ENCODE measurements around the gene ANGPTL8. TPM values are rescaled to one million over a fixed set of nuclear protein-coding genes. Genes with fewer than 3 reads are reported as not detected.

Gene ANGPTL8
- total and polyA plus RNA-seq, 10 of the 15 experiments (the other 5 are each of a cell fraction or from before 2014, with no cell fraction given): not detected

DNA sequence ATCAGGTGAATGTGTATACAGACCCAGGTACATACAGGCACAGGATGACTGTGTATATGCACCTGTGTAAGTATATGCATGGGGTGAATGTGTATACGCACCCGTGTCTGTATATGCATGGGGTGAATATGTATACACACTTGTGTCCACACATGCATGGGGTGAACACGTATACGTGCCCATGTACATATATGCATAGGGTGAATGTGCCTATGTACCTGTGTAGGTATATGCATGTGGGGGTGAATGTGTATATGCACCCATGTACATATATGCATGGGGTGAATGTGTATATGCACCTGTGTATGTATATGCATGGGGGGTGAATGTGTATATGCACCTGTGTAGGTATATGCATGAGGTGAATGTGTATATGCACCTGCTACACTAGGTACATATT lies 6.9 kb upstream of the ANGPTL8 start:
- H3K4me2 ChIP-seq (ENCODE audit: control insufficient read depth, insufficient read depth): no peak overlapping the region
- H3K9ac ChIP-seq (ENCODE audit: control insufficient read depth, insufficient read depth, low read length): no peak overlapping the region
- TF ChIP-seq HDAC2 (IDR thresholded peaks at IDR 0.05): no peak
- TF ChIP-seq, protein P1, sequence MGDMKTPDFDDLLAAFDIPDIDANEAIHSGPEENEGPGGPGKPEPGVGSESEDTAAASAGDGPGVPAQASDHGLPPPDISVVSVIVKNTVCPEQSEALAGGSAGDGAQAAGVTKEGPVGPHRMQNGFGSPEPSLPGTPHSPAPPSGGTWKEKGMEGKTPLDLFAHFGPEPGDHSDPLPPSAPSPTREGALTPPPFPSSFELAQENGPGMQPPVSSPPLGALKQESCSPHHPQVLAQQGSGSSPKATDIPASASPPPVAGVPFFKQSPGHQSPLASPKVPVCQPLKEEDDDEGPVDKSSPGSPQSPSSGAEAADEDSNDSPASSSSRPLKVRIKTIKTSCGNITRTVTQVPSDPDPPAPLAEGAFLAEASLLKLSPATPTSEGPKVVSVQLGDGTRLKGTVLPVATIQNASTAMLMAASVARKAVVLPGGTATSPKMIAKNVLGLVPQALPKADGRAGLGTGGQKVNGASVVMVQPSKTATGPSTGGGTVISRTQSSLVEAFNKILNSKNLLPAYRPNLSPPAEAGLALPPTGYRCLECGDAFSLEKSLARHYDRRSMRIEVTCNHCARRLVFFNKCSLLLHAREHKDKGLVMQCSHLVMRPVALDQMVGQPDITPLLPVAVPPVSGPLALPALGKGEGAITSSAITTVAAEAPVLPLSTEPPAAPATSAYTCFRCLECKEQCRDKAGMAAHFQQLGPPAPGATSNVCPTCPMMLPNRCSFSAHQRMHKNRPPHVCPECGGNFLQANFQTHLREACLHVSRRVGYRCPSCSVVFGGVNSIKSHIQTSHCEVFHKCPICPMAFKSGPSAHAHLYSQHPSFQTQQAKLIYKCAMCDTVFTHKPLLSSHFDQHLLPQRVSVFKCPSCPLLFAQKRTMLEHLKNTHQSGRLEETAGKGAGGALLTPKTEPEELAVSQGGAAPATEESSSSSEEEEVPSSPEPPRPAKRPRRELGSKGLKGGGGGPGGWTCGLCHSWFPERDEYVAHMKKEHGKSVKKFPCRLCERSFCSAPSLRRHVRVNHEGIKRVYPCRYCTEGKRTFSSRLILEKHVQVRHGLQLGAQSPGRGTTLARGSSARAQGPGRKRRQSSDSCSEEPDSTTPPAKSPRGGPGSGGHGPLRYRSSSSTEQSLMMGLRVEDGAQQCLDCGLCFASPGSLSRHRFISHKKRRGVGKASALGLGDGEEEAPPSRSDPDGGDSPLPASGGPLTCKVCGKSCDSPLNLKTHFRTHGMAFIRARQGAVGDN (IDR thresholded peaks at IDR 0.05): no peak
- no peak for TF ChIP-seq BHLHE40 (IDR thresholded peaks at IDR 0.05; ENCODE audit: borderline replicate concordance in 1 of 2, low read depth in 2 of 2, low read length in 1 of 2)
- TF ChIP-seq CHD4 (IDR thresholded peaks at IDR 0.05): no peak
- no peak for TF ChIP-seq CBFB (IDR thresholded peaks at IDR 0.05; ENCODE audit: low read depth)
- TF ChIP-seq, protein P2, sequence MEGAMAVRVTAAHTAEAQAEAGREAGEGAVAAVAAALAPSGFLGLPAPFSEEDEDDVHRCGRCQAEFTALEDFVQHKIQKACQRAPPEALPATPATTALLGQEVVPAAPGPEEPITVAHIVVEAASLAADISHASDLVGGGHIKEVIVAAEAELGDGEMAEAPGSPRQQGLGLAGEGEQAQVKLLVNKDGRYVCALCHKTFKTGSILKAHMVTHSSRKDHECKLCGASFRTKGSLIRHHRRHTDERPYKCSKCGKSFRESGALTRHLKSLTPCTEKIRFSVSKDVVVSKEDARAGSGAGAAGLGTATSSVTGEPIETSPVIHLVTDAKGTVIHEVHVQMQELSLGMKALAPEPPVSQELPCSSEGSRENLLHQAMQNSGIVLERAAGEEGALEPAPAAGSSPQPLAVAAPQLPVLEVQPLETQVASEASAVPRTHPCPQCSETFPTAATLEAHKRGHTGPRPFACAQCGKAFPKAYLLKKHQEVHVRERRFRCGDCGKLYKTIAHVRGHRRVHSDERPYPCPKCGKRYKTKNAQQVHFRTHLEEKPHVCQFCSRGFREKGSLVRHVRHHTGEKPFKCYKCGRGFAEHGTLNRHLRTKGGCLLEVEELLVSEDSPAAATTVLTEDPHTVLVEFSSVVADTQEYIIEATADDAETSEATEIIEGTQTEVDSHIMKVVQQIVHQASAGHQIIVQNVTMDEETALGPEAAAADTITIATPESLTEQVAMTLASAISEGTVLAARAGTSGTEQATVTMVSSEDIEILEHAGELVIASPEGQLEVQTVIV (IDR thresholded peaks at IDR 0.05; ENCODE audit: borderline replicate concordance, partially characterized antibody): no peak
- no peak for TF ChIP-seq HDGF (IDR thresholded peaks at IDR 0.05)
- TF ChIP-seq, protein P3, sequence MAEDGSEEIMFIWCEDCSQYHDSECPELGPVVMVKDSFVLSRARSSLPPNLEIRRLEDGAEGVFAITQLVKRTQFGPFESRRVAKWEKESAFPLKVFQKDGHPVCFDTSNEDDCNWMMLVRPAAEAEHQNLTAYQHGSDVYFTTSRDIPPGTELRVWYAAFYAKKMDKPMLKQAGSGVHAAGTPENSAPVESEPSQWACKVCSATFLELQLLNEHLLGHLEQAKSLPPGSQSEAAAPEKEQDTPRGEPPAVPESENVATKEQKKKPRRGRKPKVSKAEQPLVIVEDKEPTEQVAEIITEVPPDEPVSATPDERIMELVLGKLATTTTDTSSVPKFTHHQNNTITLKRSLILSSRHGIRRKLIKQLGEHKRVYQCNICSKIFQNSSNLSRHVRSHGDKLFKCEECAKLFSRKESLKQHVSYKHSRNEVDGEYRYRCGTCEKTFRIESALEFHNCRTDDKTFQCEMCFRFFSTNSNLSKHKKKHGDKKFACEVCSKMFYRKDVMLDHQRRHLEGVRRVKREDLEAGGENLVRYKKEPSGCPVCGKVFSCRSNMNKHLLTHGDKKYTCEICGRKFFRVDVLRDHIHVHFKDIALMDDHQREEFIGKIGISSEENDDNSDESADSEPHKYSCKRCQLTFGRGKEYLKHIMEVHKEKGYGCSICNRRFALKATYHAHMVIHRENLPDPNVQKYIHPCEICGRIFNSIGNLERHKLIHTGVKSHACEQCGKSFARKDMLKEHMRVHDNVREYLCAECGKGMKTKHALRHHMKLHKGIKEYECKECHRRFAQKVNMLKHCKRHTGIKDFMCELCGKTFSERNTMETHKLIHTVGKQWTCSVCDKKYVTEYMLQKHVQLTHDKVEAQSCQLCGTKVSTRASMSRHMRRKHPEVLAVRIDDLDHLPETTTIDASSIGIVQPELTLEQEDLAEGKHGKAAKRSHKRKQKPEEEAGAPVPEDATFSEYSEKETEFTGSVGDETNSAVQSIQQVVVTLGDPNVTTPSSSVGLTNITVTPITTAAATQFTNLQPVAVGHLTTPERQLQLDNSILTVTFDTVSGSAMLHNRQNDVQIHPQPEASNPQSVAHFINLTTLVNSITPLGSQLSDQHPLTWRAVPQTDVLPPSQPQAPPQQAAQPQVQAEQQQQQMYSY (CRISPR knock-in tag; IDR thresholded peaks at IDR 0.05): no peak
- TF ChIP-seq, protein P4, sequence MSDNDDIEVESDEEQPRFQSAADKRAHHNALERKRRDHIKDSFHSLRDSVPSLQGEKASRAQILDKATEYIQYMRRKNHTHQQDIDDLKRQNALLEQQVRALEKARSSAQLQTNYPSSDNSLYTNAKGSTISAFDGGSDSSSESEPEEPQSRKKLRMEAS (IDR thresholded peaks at IDR 0.05; ENCODE audit: low read depth, low read length): no peak
- TF ChIP-seq LARP7 (IDR thresholded peaks at IDR 0.05): no peak
- TF ChIP-seq, protein P5, sequence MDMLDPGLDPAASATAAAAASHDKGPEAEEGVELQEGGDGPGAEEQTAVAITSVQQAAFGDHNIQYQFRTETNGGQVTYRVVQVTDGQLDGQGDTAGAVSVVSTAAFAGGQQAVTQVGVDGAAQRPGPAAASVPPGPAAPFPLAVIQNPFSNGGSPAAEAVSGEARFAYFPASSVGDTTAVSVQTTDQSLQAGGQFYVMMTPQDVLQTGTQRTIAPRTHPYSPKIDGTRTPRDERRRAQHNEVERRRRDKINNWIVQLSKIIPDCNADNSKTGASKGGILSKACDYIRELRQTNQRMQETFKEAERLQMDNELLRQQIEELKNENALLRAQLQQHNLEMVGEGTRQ (IDR thresholded peaks at IDR 0.05; ENCODE audit: borderline replicate concordance, low read depth, low read length): no peak
- TF ChIP-seq CREB1 (IDR thresholded peaks at IDR 0.05; ENCODE audit: low read depth): no peak
- no peak overlapping the region for H3K27ac ChIP-seq (ENCODE audit: control insufficient read depth, insufficient read depth)
- H4K20me1 ChIP-seq (ENCODE audit: control insufficient read depth, insufficient read depth): no peaks in the 10 kb centered on the region; the same call in 1 of the 2 replicates
- no peak for ATAC-seq
- RAD21 ChIA-PET (ENCODE audit: unreplicated experiment): no interaction called here
- SMC1A ChIA-PET (ENCODE audit: uncharacterized antibody, unreplicated experiment): no interaction called here
- intact Hi-C loops (cut with micrococcal nuclease; ENCODE audit: unreplicated experiment): no loop called here
- DNase-seq (ENCODE audit: low read depth, low spot score): no peak
- H3K79me2 ChIP-seq (ENCODE audit: control insufficient read depth, insufficient read depth, low read length): no peaks in the 10 kb centered on the region
- no peak overlapping the region for H3K4me3 ChIP-seq
- H2AFZ ChIP-seq (ENCODE audit: control insufficient read depth, low read depth, low read length): no peak overlapping the region
- no TSS peak for BruUV-seq (replicated peaks)
- FAIRE-seq: no peak
- no peaks in the 10 kb centered on the region for H3K27me3 ChIP-seq (replicated peaks in 1 of 2; ENCODE audit: control insufficient read depth in 2 of 2, insufficient read depth in 2 of 2, low read length in 1 of 2)
- WGBS (ENCODE audit: insufficient coverage, insufficient replicate concordance, low lambda C conversion rate, missing lambda C conversion rate): 94% methylated on average over 4 of the region's 4 CpGs
- CTCF ChIA-PET: interaction anchor here (0.6 kb wide), 1 partner anchor 304 kb away, joined by 5 read pairs; no protein-coding TSS in a partner anchor
- POLR2A ChIA-PET: no interaction called here
- no peaks in the 10 kb centered on the region; the same call in 1 of the 2 replicates for H3K4me1 ChIP-seq (ENCODE audit: control insufficient read depth, insufficient read depth, low read length)
- H3K9me3 ChIP-seq (replicated peaks; ENCODE audit: control insufficient read depth, insufficient read depth, low read length): no peaks in the 10 kb centered on the region
- in situ Hi-C loops (cut with MboI): no loop called here
- no peaks in the 10 kb centered on the region for H3K36me3 ChIP-seq (ENCODE audit: control insufficient read depth in 2 of 2, insufficient read depth in 2 of 2, low read length in 1 of 2)

All from GM12878 (cell line).